ENCODE measurements around the gene LYL1. TPM values are rescaled to one million over a fixed set of nuclear protein-coding genes. Genes with fewer than 3 reads are reported as not detected.

Gene LYL1
- polyA plus RNA-seq, 4 donors: 4.4 to 8.1 (median 5.9) TPM

DNA sequence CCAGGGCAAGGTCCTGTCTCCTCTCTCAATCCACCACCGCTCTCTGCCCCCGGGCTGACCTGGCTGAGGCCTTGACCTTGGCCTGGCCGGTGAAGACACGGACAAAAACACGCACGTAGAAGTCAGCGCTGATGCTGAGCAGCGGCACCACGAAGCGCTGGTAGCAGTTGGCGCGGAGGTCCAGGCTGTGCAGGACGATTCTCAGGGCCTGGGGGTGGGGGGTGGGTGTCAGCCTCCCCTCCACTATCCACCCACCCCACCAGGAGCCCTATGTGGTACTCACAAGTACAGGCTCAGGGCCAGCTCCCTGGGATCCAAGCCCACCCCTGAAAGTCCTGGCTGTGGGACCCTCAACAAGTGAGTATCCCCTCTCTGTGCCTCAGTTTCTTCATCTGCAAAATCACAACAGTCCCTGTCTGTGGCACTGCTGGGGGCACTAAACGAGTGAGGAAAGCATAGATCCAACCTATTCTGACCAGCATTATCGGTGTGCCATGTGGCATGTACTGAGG is 7.5 kb upstream of the LYL1 start:
- DNase-seq (ENCODE audit: low read depth in 4 of 4, low spot score in 2 of 4): no peak

- no peak for DNase-seq (ENCODE audit: low read depth in 4 of 4, low spot score in 2 of 4)
Measured at GRCh38 chr19:13109361-13110098, 6.9 kb upstream of the LYL1 start.

GRCh38 chr19:13104848-13105711 is 2.4 kb upstream of the LYL1 start:
- DNase-seq (ENCODE audit: low read depth in 4 of 4, low spot score in 2 of 4): no peak

DNA sequence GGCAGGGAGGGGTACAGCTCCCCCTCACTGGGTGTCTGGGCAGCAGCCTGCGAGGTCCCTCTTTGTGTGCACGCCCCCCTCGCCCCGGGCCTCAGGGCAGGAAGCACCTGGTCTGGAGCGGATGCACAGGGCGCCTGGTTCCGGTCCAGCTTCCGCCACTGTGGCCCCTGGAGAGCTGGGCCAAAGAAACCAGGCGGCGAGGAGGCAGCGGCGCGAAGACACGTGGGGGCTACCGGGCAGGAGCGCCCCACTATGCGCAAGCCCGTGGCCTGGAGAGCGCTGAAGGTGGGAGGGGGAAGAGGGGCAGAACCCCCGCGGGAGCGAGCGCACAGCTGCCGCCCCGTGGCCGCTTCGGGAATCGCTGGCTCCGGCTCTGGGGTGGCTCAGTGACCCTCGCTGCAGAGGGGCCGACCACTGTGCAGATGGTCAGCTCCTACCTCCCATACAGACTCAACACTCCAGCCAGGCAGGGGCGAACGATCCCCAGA is 1.7 kb upstream of the LYL1 start:
- DNase-seq (ENCODE audit: low read depth in 4 of 4, low spot score in 2 of 4): no peak

- no peak for DNase-seq (ENCODE audit: low read depth in 4 of 4, low spot score in 2 of 4)
Measured at GRCh38 chr19:13103581-13104359, 1.1 kb upstream of the LYL1 start.

DNA sequence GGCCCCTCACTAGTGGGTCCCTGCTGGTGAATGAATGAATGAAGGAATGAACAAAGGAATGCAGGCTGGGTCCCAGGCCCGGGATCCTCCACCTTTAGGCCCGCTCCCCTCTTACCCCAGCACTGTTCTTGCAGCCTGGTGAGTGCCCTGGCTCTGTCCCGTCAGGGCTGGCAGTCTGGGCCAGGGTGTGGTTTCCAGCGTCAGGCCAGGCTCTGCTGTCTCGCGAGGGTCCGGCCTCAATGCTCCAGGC is 317 bp downstream of the LYL1 start:
- DNase-seq (ENCODE audit: low read depth in 4 of 4, low spot score in 2 of 4): no peak

DNA sequence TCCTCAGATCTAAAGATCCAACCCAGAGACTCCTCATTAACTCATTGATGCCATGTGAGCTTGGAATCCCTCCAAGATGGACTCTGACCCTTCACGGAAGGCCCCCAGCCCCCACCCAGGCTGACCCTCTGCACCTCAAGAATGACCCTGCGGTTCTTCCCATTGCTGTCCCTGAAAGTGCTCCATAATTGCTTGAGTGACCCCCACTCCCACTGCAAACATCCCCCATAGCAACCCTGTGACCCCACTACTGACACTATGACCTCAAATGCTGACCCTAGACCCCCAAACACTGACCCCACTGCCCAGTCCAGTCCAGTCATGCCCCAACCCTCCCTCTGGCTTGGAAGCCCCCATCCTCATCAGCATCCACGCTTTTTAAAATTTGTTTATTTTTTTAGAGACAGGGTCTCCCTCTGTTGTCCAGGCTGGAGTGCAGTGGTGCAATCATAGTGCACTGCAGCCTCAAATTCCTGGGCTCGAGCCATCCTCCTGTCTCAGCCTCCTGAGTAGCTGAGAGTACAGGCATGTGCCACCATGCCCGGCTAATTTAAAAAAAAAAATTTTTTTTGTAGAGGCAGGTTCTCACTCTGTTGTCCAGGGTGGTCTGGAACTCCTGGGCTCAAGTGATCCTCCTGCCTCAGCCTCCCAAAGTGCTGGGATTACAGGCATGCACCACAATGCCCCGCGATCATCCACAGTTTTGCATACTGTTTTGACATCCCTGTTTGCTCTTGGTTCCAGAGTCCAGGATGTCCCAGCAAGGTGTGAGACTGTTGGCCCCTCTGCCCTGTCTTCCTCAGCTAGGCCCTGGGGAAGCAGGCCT is 855 bp downstream of the LYL1 start:
- DNase-seq (ENCODE audit: low read depth in 4 of 4, low spot score in 2 of 4): no peak

- no peak for DNase-seq (ENCODE audit: low read depth in 4 of 4, low spot score in 2 of 4)
Measured at GRCh38 chr19:13100841-13101589, 1.6 kb downstream of the LYL1 start.

DNA sequence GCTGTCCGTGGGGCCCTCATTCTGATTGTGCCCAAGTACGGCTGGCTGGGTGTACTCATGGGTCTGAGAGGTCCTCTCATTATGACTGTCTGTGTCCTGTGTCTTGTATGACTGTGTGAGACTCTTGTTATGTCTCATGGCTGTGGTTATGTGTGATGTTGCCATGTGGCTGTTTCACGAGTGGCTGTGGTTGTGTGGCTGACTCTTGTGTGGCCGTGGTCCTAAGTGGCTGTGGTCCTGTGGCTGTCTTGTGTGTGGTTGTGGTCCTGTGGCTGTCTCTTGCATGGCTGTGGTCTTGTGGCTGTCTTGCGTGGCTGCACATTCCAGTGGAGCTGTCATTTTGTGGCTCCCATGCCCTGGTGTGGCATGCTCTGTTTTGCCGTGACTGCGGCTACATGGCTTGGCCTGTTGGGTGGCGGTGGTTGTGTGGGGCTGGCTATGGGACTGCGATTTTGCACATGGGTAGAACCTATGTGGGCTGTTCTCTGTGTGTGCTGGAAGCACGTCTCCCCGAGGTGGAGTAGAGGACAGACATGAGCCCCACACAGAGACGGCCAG is 2.5 kb downstream of the LYL1 start:
- DNase-seq (ENCODE audit: low read depth in 4 of 4, low spot score in 2 of 4): no peak

GRCh38 chr19:13099073-13099999 is 3.3 kb downstream of the LYL1 start:
- DNase-seq (ENCODE audit: low read depth in 4 of 4, low spot score in 2 of 4): no peak

DNA sequence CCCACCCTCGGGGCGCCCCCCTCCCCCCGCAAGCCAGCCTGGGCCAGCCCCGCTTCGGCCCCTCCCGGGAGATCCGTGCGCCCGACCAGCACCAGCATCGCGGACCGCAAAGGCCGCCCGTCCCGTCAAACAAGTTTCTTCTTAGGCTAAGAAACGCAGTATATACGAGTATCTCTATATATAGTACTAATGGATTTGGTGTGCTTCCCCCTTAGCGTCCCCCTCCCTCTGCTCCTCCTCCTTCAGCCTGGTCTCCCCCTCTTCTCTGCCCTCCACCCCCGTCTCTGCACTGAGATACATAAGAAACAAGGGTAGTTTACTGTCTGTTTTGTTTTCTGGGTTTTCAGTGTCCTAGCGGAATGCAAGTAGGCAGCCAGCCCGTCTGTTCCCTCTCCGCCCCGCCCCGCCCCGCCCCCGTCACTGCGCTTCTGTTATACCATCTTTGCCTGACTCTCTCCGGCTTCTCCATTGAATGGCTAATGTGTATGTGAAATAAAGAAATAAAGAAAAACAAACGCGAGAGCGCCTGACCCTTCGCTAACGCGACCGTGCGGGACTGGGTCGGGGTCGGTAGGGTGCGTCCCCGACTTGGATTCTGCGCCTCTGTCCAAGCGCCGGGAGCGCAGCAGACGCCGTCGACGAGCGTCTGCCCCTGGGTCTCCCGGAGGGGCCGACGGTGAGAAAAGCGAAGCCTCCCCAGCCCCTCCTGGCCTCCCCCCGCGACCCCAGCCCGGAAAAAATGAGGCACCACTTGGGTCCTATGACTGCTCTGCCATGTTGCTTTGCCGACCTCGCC is 4.2 kb downstream of the LYL1 start:
- DNase-seq (ENCODE audit: low read depth in 4 of 4, low spot score in 2 of 4): no peak

DNA sequence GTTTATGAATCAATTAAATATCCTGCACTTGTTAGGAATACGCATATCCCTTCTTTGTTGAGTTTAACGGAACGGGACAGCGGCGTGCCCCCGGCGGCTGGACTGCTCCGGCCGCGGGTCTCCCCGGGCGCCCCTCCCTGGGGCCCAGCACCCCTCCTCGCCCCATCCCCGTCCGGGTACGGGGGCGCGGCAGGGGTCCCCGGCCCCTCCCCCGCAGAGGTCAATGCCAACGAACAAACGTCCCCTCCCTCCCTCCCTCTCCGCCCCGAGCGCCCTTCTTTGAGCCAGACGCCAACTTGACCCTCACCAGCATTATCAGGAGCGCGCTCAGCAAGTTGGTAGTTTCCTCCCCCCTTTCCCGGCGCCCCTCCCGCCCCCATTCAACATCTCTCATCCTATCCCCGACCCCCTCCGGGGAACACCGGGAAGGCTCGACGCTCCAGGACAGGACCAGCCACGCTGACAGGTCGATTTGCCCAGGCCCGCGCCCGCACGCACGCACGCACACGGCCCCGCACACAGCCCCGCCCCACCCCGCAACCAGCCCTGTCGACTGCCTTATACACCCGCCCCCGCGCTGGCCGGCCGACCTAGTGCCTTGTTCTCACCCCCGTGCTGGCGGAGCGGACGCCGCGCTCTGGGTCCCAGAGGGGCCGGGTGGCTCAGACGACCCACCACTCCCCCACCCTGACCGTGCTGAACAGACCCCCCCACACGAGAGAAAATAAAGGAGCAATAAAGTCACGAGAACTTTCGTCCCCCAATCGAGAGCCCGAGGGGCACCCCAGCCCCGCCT is 5.0 kb downstream of the LYL1 start:
- DNase-seq (ENCODE audit: low read depth in 4 of 4, low spot score in 2 of 4): no peak

DNA sequence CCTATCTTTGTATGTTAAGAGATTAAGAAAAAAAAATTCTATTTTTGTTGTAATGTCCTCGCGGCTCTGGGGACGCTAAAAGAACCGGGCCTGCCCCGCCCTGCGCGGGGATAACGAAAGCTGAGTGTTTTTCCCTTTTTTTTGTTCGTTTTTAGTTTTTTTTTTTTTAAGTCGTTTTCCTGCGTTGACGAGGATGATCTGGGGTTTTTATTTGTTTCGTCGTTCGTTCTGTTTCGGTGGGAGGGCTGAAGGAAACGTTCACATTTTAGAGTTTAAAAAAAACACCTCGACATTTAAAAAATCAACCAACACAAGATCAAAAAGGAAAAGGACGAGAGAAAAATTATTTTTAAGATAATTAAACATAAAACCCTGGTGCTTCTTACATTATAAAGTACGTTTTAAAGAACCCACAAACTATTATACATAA is 5.6 kb downstream of the LYL1 start:
- DNase-seq (ENCODE audit: low read depth in 4 of 4, low spot score in 2 of 4): no peak

- no peak for DNase-seq (ENCODE audit: low read depth in 4 of 4, low spot score in 2 of 4)
Measured at GRCh38 chr19:13095934-13096927, 6.4 kb downstream of the LYL1 start.

DNA sequence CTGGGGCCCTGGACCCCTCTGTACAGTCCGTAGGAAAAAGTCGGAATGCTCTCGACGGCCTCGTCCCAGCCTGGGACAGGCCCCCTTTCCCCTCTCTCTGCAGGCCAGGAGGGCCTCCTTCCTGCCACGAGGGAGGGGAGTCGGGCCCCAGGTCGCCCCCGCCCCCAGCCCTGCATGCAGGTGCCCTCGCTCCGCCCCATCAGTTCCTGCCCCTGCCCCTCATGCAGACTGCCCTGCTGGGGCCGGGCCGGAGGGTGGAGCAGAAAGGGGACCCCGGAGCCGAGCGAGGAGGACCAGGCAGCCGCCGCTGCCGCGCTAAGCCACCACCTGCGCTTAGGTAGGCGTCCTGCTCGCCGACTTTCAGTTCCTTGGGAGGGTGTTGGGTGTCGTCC is 7.3 kb downstream of the LYL1 start:
- DNase-seq (ENCODE audit: low read depth in 4 of 4, low spot score in 2 of 4): no peak
